GM12878 (cell line): ENCODE data around the gene EIF1. TPM values are rescaled to one million over a fixed set of nuclear protein-coding genes. Genes with fewer than 3 reads are reported as not detected.

Experiments
- ASH2L ChIP-seq: fragments of 300-600, 200-600 bp; sonication (generic); IDR thresholded peaks from 2 replicates; pipeline ENCODE4 v1.6.1; 2017; ENCODE audit warnings: low read depth, mild to moderate bottlenecking, borderline replicate concordance
- BMI1 ChIP-seq: fragments of 450-650 bp; IDR thresholded peaks from 2 replicates; pipeline ENCODE4 v1.6.1; 2016; ENCODE audit warnings: mild to moderate bottlenecking, moderate library complexity, borderline replicate concordance
- CBFB ChIP-seq: IDR thresholded peaks from 2 replicates; pipeline ENCODE4 v1.6.1; 2016; ENCODE audit warnings: antibody characterized with exemption, low read depth
- CEBPB ChIP-seq, 2 experiments: fragments of 150-350 bp in 1 of 2; IDR thresholded peaks; 2 replicates each; pipeline ENCODE4 v1.6.1; 2012 to 2014; ENCODE audit warnings: low read depth in 2 of 2, low read length in 2 of 2, borderline replicate concordance in 1 of 2, inconsistent platforms in 1 of 2
- CREB1 ChIP-seq: IDR thresholded peaks from 2 replicates; pipeline ENCODE4 v1.6.1; 2012; ENCODE audit warnings: low read depth, mild to moderate bottlenecking, inconsistent platforms
- CREM ChIP-seq: IDR thresholded peaks from 2 replicates; pipeline ENCODE4 v1.6.1; 2014; ENCODE audit warnings: antibody characterized with exemption, low read depth
- EP300 ChIP-seq, 2 experiments: fragments of 150-350 bp in 1 of 2; IDR thresholded peaks; 2 replicates each; pipeline ENCODE4 v1.6.1; 2011 to 2012; ENCODE audit warnings: low read depth in 2 of 2, low read length in 2 of 2, borderline replicate concordance in 1 of 2, improper control_type of control experiment in 1 of 2, inconsistent platforms in 1 of 2; ENCODE audit not compliant: control insufficient read depth in 1 of 2
- FOXM1 ChIP-seq: IDR thresholded peaks from 2 replicates; pipeline ENCODE4 v1.6.1; 2012; ENCODE audit warnings: low read depth, mild to moderate bottlenecking, inconsistent platforms, low read length, moderate library complexity
- HDAC2 ChIP-seq: fragments of 200-600 bp; sonication (generic); IDR thresholded peaks from 2 replicates; pipeline ENCODE4 v1.6.1; 2017
- IKZF2 ChIP-seq, 2 experiments: fragments of 450-650 bp; IDR thresholded peaks; 2 replicates each; pipeline ENCODE4 v1.6.1; 2017; ENCODE audit warnings: mild to moderate bottlenecking in 2 of 2, moderate library complexity in 2 of 2
- LARP7 ChIP-seq: fragments of 450-650 bp; IDR thresholded peaks from 2 replicates; pipeline ENCODE4 v1.6.1; 2017; ENCODE audit warnings: mild to moderate bottlenecking
- MEF2A ChIP-seq: IDR thresholded peaks from 2 replicates; pipeline ENCODE4 v1.6.1; 2011; ENCODE audit warnings: low read depth, mild to moderate bottlenecking, low read length, moderate library complexity; ENCODE audit not compliant: insufficient read depth
- NR2F1 ChIP-seq: fragments of 450-650 bp; conservative IDR thresholded peaks from 2 replicates; pipeline ENCODE4 v1.6.1; 2017; ENCODE audit warnings: mild to moderate bottlenecking
- POLR2AphosphoS2 ChIP-seq: IDR thresholded peaks from 2 replicates; pipeline ENCODE4 v1.6.1; 2011; ENCODE audit warnings: low read depth, mild to moderate bottlenecking, low read length, improper control_type of control experiment, moderate library complexity
- SMAD5 ChIP-seq: IDR thresholded peaks from 2 replicates; pipeline ENCODE4 v1.6.1; 2016; ENCODE audit warnings: antibody characterized with exemption, low read depth
- STAT1 ChIP-seq: fragments of 450-650 bp; conservative IDR thresholded peaks from 2 replicates; pipeline ENCODE4 v1.6.1; 2014; ENCODE audit warnings: antibody characterized with exemption, mild to moderate bottlenecking
- TCF7 ChIP-seq: IDR thresholded peaks from 2 replicates; pipeline ENCODE4 v1.6.1; 2014; ENCODE audit warnings: antibody characterized with exemption, borderline replicate concordance
- WRNIP1 ChIP-seq: IDR thresholded peaks from 2 replicates; pipeline ENCODE4 v1.6.1; 2011; ENCODE audit warnings: low read depth, low read length, improper control_type of control experiment, borderline replicate concordance
- YY1 ChIP-seq: IDR thresholded peaks from 2 replicates; pipeline ENCODE4 v1.6.1; 2011; ENCODE audit warnings: low read depth, mild to moderate bottlenecking, low read length
- polyA plus RNA-seq, 11 experiments: library from polyadenylated mRNA; depleted of rRNA in 4 of 11; unstranded in 6 of 11; stranded (reverse) in 5 of 11; fragments of >200 nt; fragmentation: Nextera tagmentation in 4 of 11; fragmentation: Illumina TruSeq in 1 of 11; extraction: Ambion mirVana in 4 of 11; extraction: Trizol in 1 of 11; gene quantifications; 1 replicate in 1 of 11; 2 replicates in 10 of 11; pipeline versions ENCODE4 v1.2.1 to v1.2.3, GENCODE V29; 2011 to 2016; ENCODE audit warnings: inconsistent platforms in 2 of 11, missing spikeins in 2 of 11, low read depth in 1 of 11
- total RNA-seq, 4 experiments: library from RNA; depleted of rRNA in 3 of 4; stranded (reverse); fragments of >200 nt in 3 of 4; fragmentation: Illumina TruSeq in 1 of 4; extraction: Trizol in 1 of 4; gene quantifications; 2 replicates each; pipeline versions ENCODE4 v1.2.1 to v1.2.3, GENCODE V29; 2013 to 2021
- TF ChIP-seq, protein P1 (sequence below), 3 experiments: IDR thresholded peaks in 2 of 3; conservative IDR thresholded peaks in 1 of 3; 2 replicates each; pipeline ENCODE4 v1.5.1; 2011; ENCODE audit warnings: low read depth in 3 of 3, low read length in 3 of 3, mild to moderate bottlenecking in 3 of 3, control low read depth in 2 of 3, moderate library complexity in 2 of 3, inconsistent platforms in 1 of 3, mixed read lengths in 1 of 3; ENCODE audit not compliant: control insufficient read depth in 2 of 3, insufficient read depth in 1 of 3; ENCODE audit errors: extremely low read depth in 1 of 3
- TF ChIP-seq, protein P2 (sequence below): IDR thresholded peaks from 2 replicates; pipeline ENCODE4 v1.6.1; 2012; ENCODE audit warnings: low read depth, low read length, improper control_type of control experiment
- TF ChIP-seq, protein P3 (sequence below): IDR thresholded peaks from 2 replicates; pipeline ENCODE4 v1.6.1; 2012; ENCODE audit warnings: low read length, inconsistent platforms
- TF ChIP-seq, protein P4 (sequence below): fragments of 450-650 bp; IDR thresholded peaks from 2 replicates; pipeline ENCODE4 v1.6.1; 2016; ENCODE audit warnings: mild to moderate bottlenecking
- TF ChIP-seq, protein P5 (sequence below): IDR thresholded peaks from 2 replicates; pipeline ENCODE4 v1.6.1; 2012; ENCODE audit warnings: low read depth, low read length, improper control_type of control experiment

Gene EIF1
- total and polyA plus RNA-seq, 10 of the 15 experiments (the other 5 are each of a cell fraction or from before 2014, with no cell fraction given) = 39.4 to 815 (median 480) TPM

DNA sequence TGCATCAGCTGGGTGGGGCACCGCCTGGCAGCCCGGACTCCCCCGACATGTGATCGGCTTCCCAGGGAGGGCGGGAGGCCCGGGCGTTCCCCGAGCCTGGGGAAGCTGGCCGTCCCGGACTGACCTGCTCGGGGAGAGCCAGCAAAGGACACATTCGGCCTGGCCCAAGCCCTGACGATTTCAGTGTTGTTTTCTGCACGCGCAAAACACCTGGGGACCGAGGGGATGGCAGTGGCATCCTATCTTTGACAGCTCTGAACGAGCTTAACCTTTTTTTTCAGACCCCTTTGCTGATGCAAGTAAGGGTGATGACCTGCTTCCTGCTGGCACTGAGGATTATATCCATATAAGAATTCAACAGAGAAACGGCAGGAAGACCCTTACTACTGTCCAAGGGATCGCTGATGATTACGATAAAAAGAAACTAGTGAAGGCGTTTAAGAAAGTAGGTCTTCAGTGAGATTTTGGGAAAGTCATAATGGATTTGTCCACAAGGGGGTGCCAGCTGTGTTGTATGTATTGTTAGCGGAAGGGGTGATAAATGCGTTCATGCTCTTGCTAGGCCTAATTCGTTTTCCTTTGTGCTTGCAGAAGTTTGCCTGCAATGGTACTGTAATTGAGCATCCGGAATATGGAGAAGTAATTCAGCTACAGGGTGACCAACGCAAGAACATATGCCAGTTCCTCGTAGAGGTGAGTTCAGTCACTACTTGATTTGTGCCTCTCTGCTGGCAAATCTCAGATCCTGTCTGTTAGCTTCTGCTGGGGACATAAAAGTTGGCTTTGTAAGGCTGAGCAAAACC is 1.0 kb downstream of the EIF1 start (continued):
- TF ChIP-seq, protein P1, sequence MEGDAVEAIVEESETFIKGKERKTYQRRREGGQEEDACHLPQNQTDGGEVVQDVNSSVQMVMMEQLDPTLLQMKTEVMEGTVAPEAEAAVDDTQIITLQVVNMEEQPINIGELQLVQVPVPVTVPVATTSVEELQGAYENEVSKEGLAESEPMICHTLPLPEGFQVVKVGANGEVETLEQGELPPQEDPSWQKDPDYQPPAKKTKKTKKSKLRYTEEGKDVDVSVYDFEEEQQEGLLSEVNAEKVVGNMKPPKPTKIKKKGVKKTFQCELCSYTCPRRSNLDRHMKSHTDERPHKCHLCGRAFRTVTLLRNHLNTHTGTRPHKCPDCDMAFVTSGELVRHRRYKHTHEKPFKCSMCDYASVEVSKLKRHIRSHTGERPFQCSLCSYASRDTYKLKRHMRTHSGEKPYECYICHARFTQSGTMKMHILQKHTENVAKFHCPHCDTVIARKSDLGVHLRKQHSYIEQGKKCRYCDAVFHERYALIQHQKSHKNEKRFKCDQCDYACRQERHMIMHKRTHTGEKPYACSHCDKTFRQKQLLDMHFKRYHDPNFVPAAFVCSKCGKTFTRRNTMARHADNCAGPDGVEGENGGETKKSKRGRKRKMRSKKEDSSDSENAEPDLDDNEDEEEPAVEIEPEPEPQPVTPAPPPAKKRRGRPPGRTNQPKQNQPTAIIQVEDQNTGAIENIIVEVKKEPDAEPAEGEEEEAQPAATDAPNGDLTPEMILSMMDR (IDR thresholded peaks at IDR 0.05 in 2 of 3, conservative IDR thresholded peaks at IDR 0.05 in 1 of 3; ENCODE audit: control insufficient read depth in 2 of 3, extremely low read depth in 1 of 3, insufficient read depth in 1 of 3, low read depth in 3 of 3, low read length in 3 of 3) = peak; percentile 34 to 69 (median 55)
- TF ChIP-seq, protein P2, sequence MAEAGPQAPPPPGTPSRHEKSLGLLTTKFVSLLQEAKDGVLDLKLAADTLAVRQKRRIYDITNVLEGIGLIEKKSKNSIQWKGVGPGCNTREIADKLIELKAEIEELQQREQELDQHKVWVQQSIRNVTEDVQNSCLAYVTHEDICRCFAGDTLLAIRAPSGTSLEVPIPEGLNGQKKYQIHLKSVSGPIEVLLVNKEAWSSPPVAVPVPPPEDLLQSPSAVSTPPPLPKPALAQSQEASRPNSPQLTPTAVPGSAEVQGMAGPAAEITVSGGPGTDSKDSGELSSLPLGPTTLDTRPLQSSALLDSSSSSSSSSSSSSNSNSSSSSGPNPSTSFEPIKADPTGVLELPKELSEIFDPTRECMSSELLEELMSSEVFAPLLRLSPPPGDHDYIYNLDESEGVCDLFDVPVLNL = no peak
- TF ChIP-seq MEF2A (no peak), CREM (no peak), ASH2L (no peak), SMAD5 (no peak), IKZF2 (IDR thresholded peaks at IDR 0.05) (no peak), NR2F1 (no peak), STAT1 (no peak), CEBPB (IDR thresholded peaks at IDR 0.05; ENCODE audit: borderline replicate concordance in 1 of 2, low read depth in 2 of 2, low read length in 2 of 2) (no peak), CREB1 (no peak), CBFB (no peak), BMI1 (0 out of 2 replicates have a peak, but pooled peaks have one; percentile 11), LARP7 (no peak; the same call in none of the 2 replicates), WRNIP1 (0 out of 2 replicates have a peak, but pooled peaks have one; percentile 7), TCF7 (no peak), HDAC2 (no peak), EP300 (IDR thresholded peaks at IDR 0.05; ENCODE audit: borderline replicate concordance in 1 of 2, control insufficient read depth in 1 of 2, low read depth in 2 of 2, low read length in 2 of 2) (no peak), YY1 (no peak), POLR2AphosphoS2 (no peak; the same call in 1 of the 2 replicates), FOXM1 (peak; percentile 61)
- TF ChIP-seq, protein P3, sequence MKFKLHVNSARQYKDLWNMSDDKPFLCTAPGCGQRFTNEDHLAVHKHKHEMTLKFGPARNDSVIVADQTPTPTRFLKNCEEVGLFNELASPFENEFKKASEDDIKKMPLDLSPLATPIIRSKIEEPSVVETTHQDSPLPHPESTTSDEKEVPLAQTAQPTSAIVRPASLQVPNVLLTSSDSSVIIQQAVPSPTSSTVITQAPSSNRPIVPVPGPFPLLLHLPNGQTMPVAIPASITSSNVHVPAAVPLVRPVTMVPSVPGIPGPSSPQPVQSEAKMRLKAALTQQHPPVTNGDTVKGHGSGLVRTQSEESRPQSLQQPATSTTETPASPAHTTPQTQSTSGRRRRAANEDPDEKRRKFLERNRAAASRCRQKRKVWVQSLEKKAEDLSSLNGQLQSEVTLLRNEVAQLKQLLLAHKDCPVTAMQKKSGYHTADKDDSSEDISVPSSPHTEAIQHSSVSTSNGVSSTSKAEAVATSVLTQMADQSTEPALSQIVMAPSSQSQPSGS = peak; percentile 14; the same call in 1 of the 2 replicates
- TF ChIP-seq, protein P4, sequence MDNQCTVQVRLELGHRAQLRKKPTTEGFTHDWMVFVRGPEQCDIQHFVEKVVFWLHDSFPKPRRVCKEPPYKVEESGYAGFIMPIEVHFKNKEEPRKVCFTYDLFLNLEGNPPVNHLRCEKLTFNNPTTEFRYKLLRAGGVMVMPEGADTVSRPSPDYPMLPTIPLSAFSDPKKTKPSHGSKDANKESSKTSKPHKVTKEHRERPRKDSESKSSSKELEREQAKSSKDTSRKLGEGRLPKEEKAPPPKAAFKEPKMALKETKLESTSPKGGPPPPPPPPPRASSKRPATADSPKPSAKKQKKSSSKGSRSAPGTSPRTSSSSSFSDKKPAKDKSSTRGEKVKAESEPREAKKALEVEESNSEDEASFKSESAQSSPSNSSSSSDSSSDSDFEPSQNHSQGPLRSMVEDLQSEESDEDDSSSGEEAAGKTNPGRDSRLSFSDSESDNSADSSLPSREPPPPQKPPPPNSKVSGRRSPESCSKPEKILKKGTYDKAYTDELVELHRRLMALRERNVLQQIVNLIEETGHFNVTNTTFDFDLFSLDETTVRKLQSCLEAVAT = no peak
- TF ChIP-seq, protein P5, sequence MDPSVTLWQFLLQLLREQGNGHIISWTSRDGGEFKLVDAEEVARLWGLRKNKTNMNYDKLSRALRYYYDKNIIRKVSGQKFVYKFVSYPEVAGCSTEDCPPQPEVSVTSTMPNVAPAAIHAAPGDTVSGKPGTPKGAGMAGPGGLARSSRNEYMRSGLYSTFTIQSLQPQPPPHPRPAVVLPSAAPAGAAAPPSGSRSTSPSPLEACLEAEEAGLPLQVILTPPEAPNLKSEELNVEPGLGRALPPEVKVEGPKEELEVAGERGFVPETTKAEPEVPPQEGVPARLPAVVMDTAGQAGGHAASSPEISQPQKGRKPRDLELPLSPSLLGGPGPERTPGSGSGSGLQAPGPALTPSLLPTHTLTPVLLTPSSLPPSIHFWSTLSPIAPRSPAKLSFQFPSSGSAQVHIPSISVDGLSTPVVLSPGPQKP = no peak
